GM06990 (cell line): ENCODE data around the gene ELP6.

Source experiments
- DNase-seq: peaks from one replicate; pipeline ENCODE4 v3.0.0-alpha.2; 2011; ENCODE audit not compliant: insufficient read length; ENCODE audit errors: extremely low read depth
- H3K27me3 ChIP-seq: replicated peaks from 2 replicates; pipeline ENCODE4 v1.6.0; 2011; ENCODE audit warnings: low read length; ENCODE audit not compliant: control insufficient read depth, insufficient read depth
- H3K36me3 ChIP-seq: 2 replicates; pipeline ENCODE4 v1.5.1; 2011; ENCODE audit warnings: low read length; ENCODE audit not compliant: control insufficient read depth, insufficient read depth
- H3K4me3 ChIP-seq: replicated peaks from 2 replicates; pipeline ENCODE4 v1.5.1; 2011; ENCODE audit warnings: low read depth, mild to moderate bottlenecking, control low read depth, low read length
- TF ChIP-seq, protein P1 (sequence below): IDR thresholded peaks from 2 replicates; pipeline ENCODE4 v1.5.1; 2011; ENCODE audit warnings: low read length, control low read depth, mild to moderate bottlenecking, inconsistent platforms; ENCODE audit not compliant: insufficient read depth, poor library complexity, severe bottlenecking

Gene ELP6

GRCh38 chr3:47504113-47504512 lies 9.4 kb downstream of the ELP6 start:
- Histone ChIP-seq H3K4me3 (no peak overlapping the region), H3K27me3 (no peaks in the 10 kb centered on the region), H3K36me3 (peaks cover 25% of the 10 kb centered on the region)
- DNase-seq: no peak
- TF ChIP-seq, protein P1, sequence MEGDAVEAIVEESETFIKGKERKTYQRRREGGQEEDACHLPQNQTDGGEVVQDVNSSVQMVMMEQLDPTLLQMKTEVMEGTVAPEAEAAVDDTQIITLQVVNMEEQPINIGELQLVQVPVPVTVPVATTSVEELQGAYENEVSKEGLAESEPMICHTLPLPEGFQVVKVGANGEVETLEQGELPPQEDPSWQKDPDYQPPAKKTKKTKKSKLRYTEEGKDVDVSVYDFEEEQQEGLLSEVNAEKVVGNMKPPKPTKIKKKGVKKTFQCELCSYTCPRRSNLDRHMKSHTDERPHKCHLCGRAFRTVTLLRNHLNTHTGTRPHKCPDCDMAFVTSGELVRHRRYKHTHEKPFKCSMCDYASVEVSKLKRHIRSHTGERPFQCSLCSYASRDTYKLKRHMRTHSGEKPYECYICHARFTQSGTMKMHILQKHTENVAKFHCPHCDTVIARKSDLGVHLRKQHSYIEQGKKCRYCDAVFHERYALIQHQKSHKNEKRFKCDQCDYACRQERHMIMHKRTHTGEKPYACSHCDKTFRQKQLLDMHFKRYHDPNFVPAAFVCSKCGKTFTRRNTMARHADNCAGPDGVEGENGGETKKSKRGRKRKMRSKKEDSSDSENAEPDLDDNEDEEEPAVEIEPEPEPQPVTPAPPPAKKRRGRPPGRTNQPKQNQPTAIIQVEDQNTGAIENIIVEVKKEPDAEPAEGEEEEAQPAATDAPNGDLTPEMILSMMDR: no peak

- H3K36me3 ChIP-seq: peaks cover 30% of the 10 kb centered on the region
- TF ChIP-seq, protein P1: no peak
- H3K4me3 ChIP-seq: no peak overlapping the region
- no peak for DNase-seq
- no peaks in the 10 kb centered on the region for H3K27me3 ChIP-seq
Measured at GRCh38 chr3:47503033-47503432, 10.5 kb downstream of the ELP6 start.

- Histone ChIP-seq H3K27me3 (no peaks in the 10 kb centered on the region), H3K36me3 (peaks cover 33% of the 10 kb centered on the region), H3K4me3 (no peak overlapping the region)
- TF ChIP-seq, protein P1: no peak
- no peak for DNase-seq
Measured at GRCh38 chr3:47496892-47497291, 16.6 kb downstream of the ELP6 start.

DNA sequence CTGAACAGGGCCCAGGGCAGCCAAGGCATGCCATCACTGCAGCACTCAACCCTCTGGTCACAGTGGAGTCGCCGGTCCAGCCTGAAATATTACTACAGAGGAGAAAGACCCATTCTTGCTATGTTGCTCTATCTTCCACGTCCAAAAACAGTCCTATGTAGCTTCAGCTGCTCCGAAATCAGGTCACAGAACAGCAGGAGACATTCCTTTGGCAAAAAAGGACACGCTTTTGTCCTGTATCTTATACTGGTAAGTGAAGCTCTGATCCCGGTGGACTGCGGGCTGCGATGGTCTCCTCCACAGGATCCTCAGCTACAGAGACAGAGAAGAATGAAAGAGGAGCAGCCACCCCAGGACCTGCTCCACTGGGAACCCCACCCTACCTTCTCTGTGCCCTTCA lies 17.6 kb downstream of the ELP6 start:
- DNase-seq: no peak
- Histone ChIP-seq H3K27me3 (no peaks in the 10 kb centered on the region), H3K4me3 (no peak overlapping the region), H3K36me3 (peaks cover 28% of the 10 kb centered on the region)
- TF ChIP-seq, protein P1: no peak

DNA sequence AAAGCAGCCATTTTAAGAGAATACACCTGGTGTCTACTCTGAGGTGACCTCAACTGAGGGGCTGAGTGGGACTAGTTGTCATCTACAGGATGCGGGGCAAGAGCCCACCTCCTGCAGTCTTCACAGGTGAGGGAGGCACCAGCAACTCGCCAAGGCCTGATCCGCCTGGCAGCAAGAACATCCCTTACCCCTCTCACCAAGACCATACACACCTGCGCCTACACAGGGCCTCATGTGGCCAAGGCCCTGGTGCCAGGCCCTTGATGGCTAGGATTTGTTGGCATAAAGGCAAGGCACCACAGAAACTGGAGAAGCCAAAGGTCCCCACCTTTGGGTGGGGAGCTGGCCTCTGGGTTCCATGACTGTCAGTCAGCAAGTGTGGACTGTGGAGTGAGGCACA lies 18.4 kb downstream of the ELP6 start:
- H3K27me3 ChIP-seq: no peaks in the 10 kb centered on the region
- TF ChIP-seq, protein P1: no peak
- DNase-seq: no peak
- no peak overlapping the region for H3K4me3 ChIP-seq
- H3K36me3 ChIP-seq: peaks cover 24% of the 10 kb centered on the region

DNA sequence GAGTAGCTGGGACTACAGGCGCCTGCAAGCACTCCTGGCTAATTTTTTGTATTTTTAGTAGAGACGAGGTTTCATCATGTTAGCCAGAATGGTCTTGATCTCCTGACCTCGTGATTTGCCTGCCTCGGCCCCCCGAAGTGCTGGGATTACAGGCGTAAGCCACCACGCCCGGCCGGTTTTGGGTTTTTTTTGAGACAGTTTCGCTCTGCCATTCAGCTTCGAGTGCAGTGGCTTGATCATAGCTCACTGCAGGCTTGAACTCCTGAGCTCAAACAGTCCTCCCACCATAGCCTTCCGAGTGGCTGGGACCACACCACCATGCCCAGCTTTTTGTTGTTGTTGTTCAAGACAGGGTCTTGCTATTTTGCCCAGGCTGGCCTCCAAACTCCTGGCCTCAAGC lies 21.7 kb downstream of the ELP6 start:
- peak; percentile 45 for DNase-seq
- no peak overlapping the region for H3K4me3 ChIP-seq
- H3K27me3 ChIP-seq: no peaks in the 10 kb centered on the region
- TF ChIP-seq, protein P1: no peak
- peaks cover 12% of the 10 kb centered on the region for H3K36me3 ChIP-seq
